Muscle of back (tissue), 11 donors: ENCODE data around the gene NTNG2. TPM values are rescaled to one million over a fixed set of nuclear protein-coding genes. Genes with fewer than 3 reads are reported as not detected.
"Not testable (repeated sequence)": the region's sequence is repeated elsewhere in the genome, so short reads cannot be mapped to it uniquely, and the experiment has no call there.

ENCODE experiments used
- DNase-seq, 3 donors: peaks; one replicate each; pipeline versions ENCODE4 v3.0.0 to v3.0.0-alpha.2; 2013
- polyA plus RNA-seq, 10 donors: library from polyadenylated mRNA; unstranded; fragments of 120-200 nt; gene quantifications; one replicate each; pipeline ENCODE4 v1.2.1, GENCODE V29; 2013; ENCODE audit not compliant: insufficient read length in 10 of 10

The NTNG2 gene
- polyA plus RNA-seq, 10 donors: 0.14 to 1.7 (median 0.43) TPM

- no peak for DNase-seq
These were observed 87.8 kb downstream of the NTNG2 start for GRCh38 chr9:132249690-132250089.

GRCh38 chr9:132250324-132251262, 88.7 kb downstream of the NTNG2 start:
- no peak for DNase-seq

- no peak for DNase-seq
These were observed 99.0 kb downstream of the NTNG2 start for GRCh38 chr9:132260846-132261245.

- no peak for DNase-seq
These were observed 104.2 kb downstream of the NTNG2 start for GRCh38 chr9:132266017-132266416.

GRCh38 chr9:132267660-132268059, 105.8 kb downstream of the NTNG2 start:
- DNase-seq: no peak

DNA sequence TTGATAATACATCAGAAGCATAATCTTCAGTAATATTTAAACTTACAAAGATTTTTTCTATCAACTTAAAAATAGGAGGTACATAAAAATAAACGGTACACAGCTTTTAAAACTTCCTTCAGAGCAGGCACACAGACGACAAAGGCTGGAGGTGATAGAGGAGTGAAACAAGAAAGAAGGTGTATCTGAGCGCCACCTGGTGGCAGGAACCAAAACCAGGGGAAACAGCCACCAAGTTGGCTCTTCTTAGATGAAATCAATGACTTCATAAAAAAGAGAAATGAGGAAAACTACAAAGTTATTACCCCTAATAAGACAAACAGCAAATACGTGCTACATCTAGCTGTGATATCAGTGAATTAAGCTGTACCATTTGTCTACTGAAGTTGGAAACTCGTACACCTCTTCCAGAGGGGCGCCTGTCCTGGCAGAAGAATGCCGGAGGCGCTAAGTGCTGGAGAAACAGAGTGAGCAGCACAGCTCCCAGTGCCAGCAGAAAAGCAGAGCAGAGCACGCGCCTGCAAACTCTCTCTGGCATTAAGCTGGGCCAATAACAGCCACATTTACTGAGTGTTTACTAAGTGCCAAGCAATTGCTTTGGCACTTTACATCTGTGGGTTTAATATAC, 107.0 kb downstream of the NTNG2 start:
- DNase-seq: peak; percentile 23 to 68 (median 62)

- DNase-seq: not testable (repeated sequence)
These were observed 108.1 kb downstream of the NTNG2 start for GRCh38 chr9:132269704-132270516.

DNA sequence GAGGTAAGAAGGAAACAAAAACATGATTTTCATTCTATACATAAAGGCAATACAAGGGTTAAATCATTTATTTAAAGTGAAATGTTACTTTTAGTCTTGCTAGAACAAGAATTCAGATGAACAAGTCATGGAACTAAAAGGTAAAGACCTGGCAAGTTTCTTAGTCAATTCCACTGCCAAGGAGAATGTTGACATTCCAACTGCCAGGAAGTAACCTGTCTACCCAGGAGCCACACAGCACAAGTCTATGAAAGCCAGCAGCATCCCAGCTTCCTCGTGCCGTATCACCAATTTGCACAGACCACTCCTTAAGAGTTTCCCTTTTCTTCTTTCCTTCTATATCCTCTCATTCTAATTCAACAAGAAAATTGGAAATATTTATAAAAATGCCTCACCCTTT, 113.0 kb downstream of the NTNG2 start:
- DNase-seq: no peak

DNA sequence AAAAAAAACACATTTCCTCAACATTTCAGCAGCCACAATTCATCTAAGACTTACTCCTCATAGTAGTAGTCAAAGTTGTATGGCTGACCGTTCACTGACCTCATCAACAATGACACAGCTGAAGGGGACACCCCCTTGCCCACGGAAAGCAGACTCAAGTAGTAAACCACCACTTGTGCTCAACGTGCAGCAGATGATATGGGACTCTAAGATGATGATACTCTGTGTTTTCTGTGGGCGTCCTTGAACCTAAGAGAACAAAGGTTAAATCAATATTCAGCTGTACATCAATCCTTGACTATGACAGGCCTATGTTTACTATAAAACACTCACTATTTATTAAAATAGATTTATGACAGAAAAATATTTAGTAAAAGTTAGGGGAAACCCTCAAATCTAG, 121.3 kb downstream of the NTNG2 start:
- DNase-seq: no peak

DNA sequence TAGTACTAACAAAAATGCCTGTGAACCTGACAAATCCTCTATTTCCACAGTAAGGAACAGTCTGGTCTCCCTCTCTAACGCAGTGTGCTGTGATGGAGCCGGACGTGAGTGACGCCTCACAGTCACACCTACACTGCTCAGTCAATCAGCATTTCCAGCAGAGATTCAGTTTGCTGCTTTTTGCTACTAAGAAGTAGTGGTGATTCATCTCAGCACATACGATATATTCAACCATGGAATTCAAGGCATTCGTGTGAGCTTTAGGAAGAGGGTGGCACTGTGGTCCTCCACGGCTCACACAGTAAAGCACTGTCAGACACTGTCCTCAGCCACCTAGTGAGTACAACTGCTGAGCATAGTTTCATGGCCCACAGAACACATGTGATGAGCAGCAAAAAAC, 122.0 kb downstream of the NTNG2 start:
- DNase-seq: no peak

GRCh38 chr9:132287256-132287760, 125.5 kb downstream of the NTNG2 start:
- DNase-seq: no peak

GRCh38 chr9:132288361-132288760, 126.5 kb downstream of the NTNG2 start:
- no peak for DNase-seq

DNA sequence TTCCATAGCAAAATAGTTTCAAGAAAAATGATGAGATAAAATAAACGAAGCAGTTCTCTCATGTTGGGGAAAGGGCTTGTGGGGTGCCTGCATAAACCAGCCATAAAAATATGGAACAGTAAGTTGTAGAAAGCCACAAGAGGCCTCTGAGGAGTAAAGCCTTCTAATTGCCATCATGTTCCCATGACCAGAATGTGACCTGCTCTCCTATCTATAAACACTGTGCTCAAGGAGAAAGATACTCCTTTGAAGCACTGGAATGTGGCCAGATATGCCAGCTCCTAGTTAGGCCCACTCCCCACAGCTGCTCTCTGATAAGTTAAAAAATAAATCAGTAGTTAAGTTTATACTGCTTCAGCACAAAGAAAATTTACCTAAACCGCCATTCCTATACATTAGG, 127.1 kb downstream of the NTNG2 start:
- DNase-seq: no peak

GRCh38 chr9:132293145-132293721, 131.4 kb downstream of the NTNG2 start:
- DNase-seq: no peak

Other genes starting within 250 kb of the NTNG2 start
- gene MED27, start 82.2 kb upstream of the NTNG2 start, polyA plus RNA-seq: 10 to 100 TPM; 11.1 to 15.3 (median 12.6) TPM
- 10 to 100 TPM; 23.8 to 38.6 (median 33.2) TPM for gene SETX, start 192.9 kb downstream of the NTNG2 start, polyA plus RNA-seq
- gene TTF1, start 244.8 kb downstream of the NTNG2 start, polyA plus RNA-seq: 10 to 100 TPM in 7 of 10 donors, 1 to 10 TPM in 3; 8.8 to 11.7 (median 10.9) TPM
- under 1 TPM in 1 of 10 donors, not detected in 9; 0.09 TPM for gene CFAP77, start 248.2 kb downstream of the NTNG2 start, polyA plus RNA-seq